HG03097 (cell line): ENCODE data around the gene TENM3.

Source experiments
- ATAC-seq: cut with Tn5 transposase; IDR thresholded peaks from one replicate; pipeline ENCODE4 v1.9.1; 2021; ENCODE audit not compliant: unreplicated experiment, low FRiP score

TENM3 gene

DNA sequence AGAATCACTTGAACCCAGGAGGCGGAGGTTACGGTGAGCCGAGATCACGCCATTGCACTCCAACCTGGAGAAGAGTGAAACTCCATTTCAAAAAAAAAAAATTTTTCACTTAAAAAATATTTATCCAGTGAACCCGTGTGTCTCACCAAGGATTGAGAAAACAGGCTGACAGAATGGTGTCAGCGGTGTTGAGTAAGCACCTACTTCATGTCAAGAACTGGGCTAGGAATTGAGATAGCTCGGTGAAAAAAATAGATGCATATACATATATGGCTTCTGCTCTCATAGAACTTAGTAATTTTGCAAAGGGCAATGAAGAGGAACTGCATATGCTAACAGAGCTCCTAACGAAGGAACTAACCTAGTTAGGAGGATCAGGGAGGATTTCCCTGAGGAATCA lies 297.3 kb downstream of the TENM3 start:
- ATAC-seq: no peak

GRCh38 chr4:182547435-182547834 lies 304.2 kb downstream of the TENM3 start:
- ATAC-seq: peak; percentile 97

- no peak for ATAC-seq
Measured at GRCh38 chr4:182548156-182548555, 305.0 kb downstream of the TENM3 start.

GRCh38 chr4:182549356-182549755 lies 306.2 kb downstream of the TENM3 start:
- ATAC-seq: no peak

- ATAC-seq: no peak
Measured at GRCh38 chr4:182552948-182553347, 309.7 kb downstream of the TENM3 start.

DNA sequence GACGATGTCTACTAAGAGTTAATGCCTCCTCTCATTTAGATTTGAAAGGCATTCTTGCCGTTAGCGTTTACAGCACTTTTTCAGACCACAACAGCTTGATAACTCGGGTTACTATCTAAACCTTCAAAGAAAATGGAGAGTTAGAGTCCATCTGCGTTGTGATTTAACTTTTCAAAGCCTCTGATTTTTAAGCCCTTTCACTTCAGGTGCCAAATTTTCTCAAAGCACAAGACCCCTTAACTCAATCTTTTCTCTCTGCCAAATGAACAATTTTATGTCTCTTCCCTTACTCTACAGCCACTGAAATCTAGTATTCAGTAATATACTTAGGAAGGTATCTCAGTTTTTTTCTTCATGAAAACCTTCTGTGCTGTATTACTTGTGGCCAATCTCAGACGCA lies 310.5 kb downstream of the TENM3 start:
- no peak for ATAC-seq

GRCh38 chr4:182554736-182555135 lies 311.5 kb downstream of the TENM3 start:
- no peak for ATAC-seq

DNA sequence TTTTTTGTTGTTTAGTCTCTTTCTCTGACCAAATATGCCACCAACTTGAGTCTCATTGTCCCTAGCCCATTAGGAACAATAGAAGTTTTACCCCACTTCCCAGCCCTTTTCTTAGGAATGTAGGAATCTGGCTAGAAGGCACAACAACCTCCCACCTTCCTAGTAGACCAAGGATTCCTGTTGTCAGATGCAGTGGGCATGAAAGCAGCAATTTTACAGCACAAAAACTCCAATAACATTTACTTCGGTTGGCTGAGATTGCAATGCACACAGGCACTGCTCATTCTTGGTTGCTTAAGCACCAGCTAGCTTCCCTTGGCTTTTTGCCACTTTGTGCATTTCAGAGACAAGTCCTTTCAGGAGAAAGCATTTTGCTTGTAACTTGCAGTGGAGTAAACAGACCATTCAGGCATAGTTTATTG lies 312.8 kb downstream of the TENM3 start:
- ATAC-seq: no peak

- ATAC-seq: no peak
Measured at GRCh38 chr4:182556580-182556979, 313.4 kb downstream of the TENM3 start.

GRCh38 chr4:182560358-182560757 lies 317.2 kb downstream of the TENM3 start:
- no peak for ATAC-seq

- ATAC-seq: no peak
Measured at GRCh38 chr4:182562350-182562749, 319.1 kb downstream of the TENM3 start.

DNA sequence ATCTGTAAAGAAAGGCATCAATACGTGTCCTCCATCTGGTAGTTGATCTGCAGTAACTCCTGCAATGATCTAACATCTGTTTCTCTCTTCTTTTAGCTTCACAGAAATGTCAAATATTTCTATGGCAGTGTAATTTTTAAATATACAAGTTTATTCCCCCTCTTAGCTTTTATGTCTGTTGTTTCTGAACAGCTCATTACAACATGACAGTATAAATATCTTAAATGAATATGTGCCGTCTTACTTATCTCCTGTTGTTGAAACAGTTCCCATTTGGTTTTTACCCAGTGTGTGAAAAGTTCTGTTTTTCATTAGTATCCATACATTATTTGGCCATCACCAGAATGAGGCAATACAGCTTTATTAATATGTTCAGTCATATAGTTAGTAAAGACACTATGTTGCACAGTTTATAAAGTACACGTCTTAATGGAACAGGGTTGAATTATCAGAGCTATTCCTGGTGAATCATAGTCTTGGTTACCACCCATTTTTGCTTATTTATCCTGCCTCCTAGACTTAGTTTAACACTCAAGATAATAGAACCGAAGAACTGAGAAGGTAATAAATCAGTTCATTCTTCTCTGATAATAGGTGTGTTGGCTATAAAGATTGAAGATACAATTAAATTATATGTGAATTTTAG lies 321.6 kb downstream of the TENM3 start:
- ATAC-seq: no peak

DNA sequence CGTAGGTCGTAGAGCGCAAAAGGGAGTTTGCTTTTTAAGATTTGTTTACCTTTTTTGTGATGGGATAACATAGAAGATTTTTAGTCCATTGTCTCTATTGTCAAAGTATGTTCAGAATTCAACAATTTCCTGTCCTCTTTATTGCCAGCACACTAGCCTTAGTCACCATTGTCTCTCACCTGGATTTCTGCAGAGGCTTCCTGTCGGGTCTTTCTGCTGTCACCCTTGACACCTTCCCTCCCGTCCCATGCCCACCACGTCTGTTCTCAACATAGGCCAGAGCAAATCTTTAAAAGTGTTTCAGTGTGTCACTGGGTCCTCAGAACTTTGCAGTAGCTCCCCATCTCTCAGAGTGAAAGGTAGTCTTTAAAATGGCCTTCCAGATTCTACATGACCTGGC lies 323.9 kb downstream of the TENM3 start:
- no peak for ATAC-seq

DNA sequence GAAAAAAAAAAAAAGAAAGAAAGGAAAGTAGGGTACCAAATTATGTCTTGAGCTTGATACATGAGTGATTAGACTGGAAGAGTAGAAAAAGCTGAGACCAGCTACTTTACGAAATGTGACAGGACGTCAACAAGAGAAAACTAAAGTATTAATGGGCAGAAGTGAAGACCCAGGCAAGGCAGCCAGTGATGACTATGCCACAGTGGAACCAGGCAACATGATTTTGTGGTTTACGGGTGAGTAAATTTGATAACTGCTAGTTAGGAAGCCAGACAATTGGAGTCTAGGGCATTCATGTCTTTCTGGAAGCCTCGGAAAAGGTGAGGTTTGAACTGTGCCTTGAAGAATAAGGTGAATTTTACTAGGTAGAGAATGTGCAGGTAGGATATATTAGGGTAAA lies 326.4 kb downstream of the TENM3 start:
- no peak for ATAC-seq

GRCh38 chr4:182574706-182575105 lies 331.5 kb downstream of the TENM3 start:
- ATAC-seq: no peak

GRCh38 chr4:182575225-182575624 lies 332.0 kb downstream of the TENM3 start:
- no peak for ATAC-seq

GRCh38 chr4:182576601-182577289 lies 333.5 kb downstream of the TENM3 start:
- no peak for ATAC-seq

- ATAC-seq: no peak
Measured at GRCh38 chr4:182577411-182577810, 334.2 kb downstream of the TENM3 start.

- ATAC-seq: no peak
Measured at GRCh38 chr4:182578402-182578801, 335.2 kb downstream of the TENM3 start.

- ATAC-seq: no peak
Measured at GRCh38 chr4:182582245-182582644, 339.0 kb downstream of the TENM3 start.

GRCh38 chr4:182583703-182584415 lies 340.7 kb downstream of the TENM3 start:
- ATAC-seq: no peak

GRCh38 chr4:182585321-182585720 lies 342.1 kb downstream of the TENM3 start:
- no peak for ATAC-seq
